IMR-90 (cell line): ENCODE data around the gene KCNH5. TPM values are rescaled to one million over a fixed set of nuclear protein-coding genes. Genes with fewer than 3 reads are reported as not detected.
A peak's percentile ranks its signal among the peaks of the same experiment; 100 is the strongest.

Experiments used
- ATAC-seq: fragments of 200-7000 bp; cut with Tn5 transposase; 2 replicates; pipeline ENCODE4 v1.9.1; 2020; ENCODE audit warnings: low read depth, mild to moderate bottlenecking, moderate library complexity
- BruUV-seq: library from RNA; stranded (reverse); fragments of 400-500 nt; replicated peaks from 2 replicates; lab custom pipeline; 2021; lab: Mats Ljungman, UMichigan
- CTCF ChIA-PET: fragments of 300-600 bp; formaldehyde crosslinking; extraction: SDS; loops from one replicate; lab custom pipeline; 2021; ENCODE audit warnings: antibody characterized with exemption; lab: Yijun Ruan, JAX
- POLR2A ChIA-PET: fragments of 300-600 bp; sonication (Branson Sonifier 250); formaldehyde crosslinking; loops from one replicate; lab custom pipeline; 2022; ENCODE audit warnings: antibody characterized with exemption; ENCODE audit not compliant: unreplicated experiment; lab: Charles Lee
- DNase-seq: peaks from one replicate; pipeline ENCODE4 v3.0.0; 2013
- H2AFZ ChIP-seq: replicated peaks from 2 replicates; pipeline ENCODE3; 2013; ENCODE audit warnings: low read length, mild to moderate bottlenecking; ENCODE audit not compliant: poor library complexity
- H2AK5ac ChIP-seq: 2 replicates; pipeline ENCODE4 v1.6.1; 2013; ENCODE audit warnings: low read depth, low read length, inconsistent platforms
- H2AK9ac ChIP-seq: replicated peaks from 2 replicates; pipeline ENCODE3; 2013; ENCODE audit warnings: mild to moderate bottlenecking, low read depth, low read length, moderate library complexity; ENCODE audit not compliant: poor library complexity
- H2BK120ac ChIP-seq: 2 replicates; pipeline ENCODE4 v1.6.1; 2013; ENCODE audit warnings: low read depth, low read length, inconsistent platforms
- H2BK15ac ChIP-seq: 3 replicates; pipeline ENCODE4 v1.6.1; 2013; ENCODE audit warnings: low read depth, low read length, inconsistent platforms
- H2BK20ac ChIP-seq: 2 replicates; pipeline ENCODE4 v1.6.1; 2013; ENCODE audit warnings: low read depth, mild to moderate bottlenecking, inconsistent platforms, low read length, moderate library complexity
- H2BK5ac ChIP-seq: 2 replicates; pipeline ENCODE4 v1.6.1; 2013; ENCODE audit warnings: mild to moderate bottlenecking, low read depth, low read length, inconsistent platforms; ENCODE audit not compliant: poor library complexity, severe bottlenecking
- H3K14ac ChIP-seq: replicated peaks from 2 replicates; pipeline ENCODE4 v1.6.1; 2013; ENCODE audit warnings: low read depth, low read length, inconsistent platforms
- H3K18ac ChIP-seq: 2 replicates; pipeline ENCODE4 v1.6.1; 2013; ENCODE audit warnings: low read depth, low read length, control low read depth
- H3K23ac ChIP-seq: 2 replicates; pipeline ENCODE4 v1.6.1; 2013; ENCODE audit warnings: low read depth, low read length, inconsistent platforms
- H3K27ac ChIP-seq: 2 replicates; pipeline ENCODE4 v1.5.1; 2013; ENCODE audit warnings: mild to moderate bottlenecking, control low read depth, low read length; ENCODE audit not compliant: insufficient read depth
- H3K27me3 ChIP-seq: 2 replicates; pipeline ENCODE4 v1.6.1; 2013; ENCODE audit warnings: low read length; ENCODE audit not compliant: control insufficient read depth, insufficient read depth
- H3K36me3 ChIP-seq: 2 replicates; pipeline ENCODE4 v1.6.1; 2013; ENCODE audit warnings: low read length, mixed read lengths; ENCODE audit not compliant: control insufficient read depth, insufficient read depth
- H3K4ac ChIP-seq: 2 replicates; pipeline ENCODE4 v1.6.1; 2013; ENCODE audit warnings: low read depth, low read length, inconsistent platforms
- H3K4me1 ChIP-seq: 2 replicates; pipeline ENCODE4 v1.6.1; 2013; ENCODE audit warnings: low read length, mixed read lengths; ENCODE audit not compliant: control insufficient read depth, insufficient read depth
- H3K4me2 ChIP-seq: 2 replicates; pipeline ENCODE4 v1.6.1; 2013; ENCODE audit warnings: low read depth, mild to moderate bottlenecking, control low read depth, low read length, moderate library complexity
- H3K4me3 ChIP-seq: 2 replicates; pipeline ENCODE4 v1.5.1; 2013; ENCODE audit warnings: low read depth, mild to moderate bottlenecking, control low read depth, low read length, moderate library complexity; ENCODE audit not compliant: insufficient read depth
- H3K56ac ChIP-seq: 2 replicates; pipeline ENCODE4 v1.6.1; 2013; ENCODE audit warnings: low read length, inconsistent platforms; ENCODE audit not compliant: insufficient read depth; ENCODE audit errors: extremely low read depth
- H3K79me1 ChIP-seq, 2 experiments: 2 replicates each; pipeline ENCODE4 v1.6.1; 2013; ENCODE audit warnings: low read length in 2 of 2, inconsistent platforms in 1 of 2, low read depth in 1 of 2
- H3K9ac ChIP-seq: 2 replicates; pipeline ENCODE4 v1.6.1; 2013; ENCODE audit warnings: low read depth, low read length, control low read depth
- H3K9me1 ChIP-seq: 2 replicates; pipeline ENCODE4 v1.6.1; 2013; ENCODE audit warnings: low read length, inconsistent platforms; ENCODE audit not compliant: insufficient read depth
- H3K9me3 ChIP-seq: 2 replicates; pipeline ENCODE4 v1.6.1; 2013; ENCODE audit warnings: low read length; ENCODE audit not compliant: control insufficient read depth, insufficient read depth
- H4K20me1 ChIP-seq: 2 replicates; pipeline ENCODE4 v1.6.1; 2013; ENCODE audit warnings: low read length, inconsistent platforms; ENCODE audit not compliant: insufficient read depth
- H4K5ac ChIP-seq: 2 replicates; pipeline ENCODE4 v1.6.1; 2013; ENCODE audit warnings: mild to moderate bottlenecking, low read depth, low read length, control low read depth
- H4K8ac ChIP-seq, 2 experiments: 2 replicates each; pipeline ENCODE4 v1.6.1; 2013; ENCODE audit warnings: low read depth in 2 of 2, low read length in 2 of 2, control low read depth in 1 of 2, inconsistent platforms in 1 of 2
- H4K91ac ChIP-seq: 2 replicates; pipeline ENCODE4 v1.6.1; 2013; ENCODE audit warnings: low read depth, low read length, inconsistent platforms; ENCODE audit not compliant: insufficient read depth
- CEBPB ChIP-seq: IDR thresholded peaks from 2 replicates; pipeline ENCODE4 v1.6.1; 2012; ENCODE audit warnings: low read depth, low read length, improper control_type of control experiment
- CTCF ChIP-seq: conservative IDR thresholded peaks from 2 replicates; pipeline ENCODE4 v1.5.1; 2012; ENCODE audit warnings: mild to moderate bottlenecking, low read depth, low read length, improper control_type of control experiment
- ELK1 ChIP-seq: fragments of 150-350 bp; IDR thresholded peaks from 2 replicates; pipeline ENCODE4 v1.6.1; 2016; ENCODE audit warnings: low read depth, mild to moderate bottlenecking, low read length, moderate library complexity, borderline replicate concordance
- FOS ChIP-seq: fragments of 150-350 bp; IDR thresholded peaks from 2 replicates; pipeline ENCODE4 v1.6.1; 2016; ENCODE audit warnings: low read depth, low read length
- MAZ ChIP-seq: IDR thresholded peaks from 2 replicates; pipeline ENCODE4 v1.6.1; 2012; ENCODE audit warnings: low read depth, mild to moderate bottlenecking, low read length, improper control_type of control experiment, moderate library complexity, borderline replicate concordance
- POLR2A ChIP-seq: IDR thresholded peaks from 2 replicates; pipeline ENCODE4 v1.6.1; 2012; ENCODE audit warnings: mild to moderate bottlenecking, low read depth, low read length
- RCOR1 ChIP-seq: IDR thresholded peaks from 2 replicates; pipeline ENCODE4 v1.6.1; 2012; ENCODE audit warnings: mild to moderate bottlenecking, low read length, improper control_type of control experiment; ENCODE audit not compliant: insufficient replicate concordance
- RFX5 ChIP-seq: IDR thresholded peaks from 2 replicates; pipeline ENCODE4 v1.8.0; 2012; ENCODE audit warnings: low read depth, mild to moderate bottlenecking, low read length, moderate library complexity
- SMC3 ChIP-seq: fragments of 150-350 bp; IDR thresholded peaks from 2 replicates; pipeline ENCODE4 v1.6.1; 2016; ENCODE audit warnings: low read depth, mild to moderate bottlenecking, antibody characterized with exemption, low read length, moderate library complexity
- WGBS, 2 experiments: methylation state at CpG; one replicate each; pipeline versions ENCODE4 v1.1.5 to v1.1.7; 2013; ENCODE audit warnings: missing lambda C conversion rate in 2 of 2; ENCODE audit not compliant: insufficient read length in 1 of 2; ENCODE audit errors: extremely low coverage in 2 of 2; 5-methylcytosine and 5-hydroxymethylcytosine counted together
- dilution Hi-C: fragments of 300-500 bp; cut with HindIII; formaldehyde crosslinking; loops from one replicate; pipeline ENCODE4 v1.14.3; 2018; ENCODE audit warnings: low sequenced_read_pairs; ENCODE audit not compliant: unreplicated experiment
- in situ Hi-C: fragments of 300-500 bp; cut with MboI; formaldehyde crosslinking; loops from 3 replicates; pipeline ENCODE4 v1.14.3; 2019; ENCODE audit warnings: low sequenced_read_pairs, inconsistent platforms, mixed read lengths
- intact Hi-C: fragments of 100-400 bp; cut with micrococcal nuclease; formaldehyde crosslinking; loops from 2 replicates; pipeline ENCODE4 v1.10.0; 2022
- polyA plus RNA-seq, 3 experiments: library from polyadenylated mRNA; depleted of rRNA; stranded (reverse); fragments of >200 nt; gene quantifications; 2 replicates each; pipeline ENCODE4 v1.2.3, GENCODE V29; 2012; ENCODE audit warnings: low replicate concordance in 1 of 3
- total RNA-seq: library from RNA; depleted of rRNA; stranded (reverse); fragments of >200 nt; gene quantifications from 2 replicates; pipeline ENCODE4 v1.2.3, GENCODE V29; 2012

Gene KCNH5
- total and polyA plus RNA-seq, 2 of the 4 experiments (the other 2 are of a cell fraction) = under 0.01 to 0.03 TPM

- POLR2A ChIA-PET = no interaction called here
- intact Hi-C loops = no loop called here
Measured at GRCh38 chr14:62670526-62670925, 374.7 kb downstream of the KCNH5 start.

More at GRCh38 chr14:62670526-62670925, 374.7 kb downstream of the KCNH5 start:
- TF ChIP-seq POLR2A = no peak
- TF ChIP-seq ELK1 = no peak
- no peak for TF ChIP-seq FOS
- no peak for TF ChIP-seq CTCF
- TF ChIP-seq MAZ = no peak
- TF ChIP-seq CEBPB = no peak
- TF ChIP-seq SMC3 = no peak
- TF ChIP-seq RCOR1 = no peak
- no peak for TF ChIP-seq RFX5
- H3K4me3 ChIP-seq = no peak overlapping the region
- peak overlapping the region; percentile 52; the same call in 1 of the 2 replicates for H3K4ac ChIP-seq
- H4K5ac ChIP-seq = peak overlapping the region; percentile 42; the same call in 1 of the 2 replicates
- no TSS peak for BruUV-seq
- no peaks in the 10 kb centered on the region for H3K27me3 ChIP-seq
- no peaks in the 10 kb centered on the region for H3K9me1 ChIP-seq
- H2BK15ac ChIP-seq = no peak overlapping the region
- no CpG with 5 or more reads among the region's 2 CpGs for WGBS, 2 experiments
- ATAC-seq (peak; percentile 93), DNase-seq (peak; percentile 84)
- peak overlapping the region; percentile 64; the same call in 1 of the 2 replicates for H2BK120ac ChIP-seq
- H2AFZ ChIP-seq = no peak overlapping the region
- H2BK20ac ChIP-seq = peak overlapping the region; percentile 73; the same call in 1 of the 2 replicates
- peak overlapping the region; percentile 13; the same call in 1 of the 2 replicates for H3K4me2 ChIP-seq
- no peaks in the 10 kb centered on the region for H3K79me1 ChIP-seq
- H4K20me1 ChIP-seq = no peaks in the 10 kb centered on the region
- peaks cover 2% of the 10 kb centered on the region; the same call in 1 of the 2 replicates for H3K4me1 ChIP-seq
- in situ Hi-C loops (no loop called here), dilution Hi-C loops (no loop called here)
- H3K56ac ChIP-seq = no peak overlapping the region
- no peak overlapping the region for H2AK9ac ChIP-seq
- H2BK5ac ChIP-seq = peak overlapping the region; percentile 69
- H2AK5ac ChIP-seq = 0 out of 2 replicates have a peak overlapping the region, but pooled peaks have one; percentile 80
- H3K14ac ChIP-seq = no peak overlapping the region
- H3K23ac ChIP-seq = no peak overlapping the region
- no peak overlapping the region for H3K27ac ChIP-seq
- CTCF ChIA-PET = no interaction called here
- no peak overlapping the region for H3K9ac ChIP-seq
- H4K91ac ChIP-seq = no peak overlapping the region
- peak overlapping the region in 1 of 2 experiments; percentile 67; a peak in 1 of 4 replicates for H4K8ac ChIP-seq
- peak overlapping the region; percentile 82; the same call in 1 of the 2 replicates for H3K18ac ChIP-seq
- no peaks in the 10 kb centered on the region for H3K36me3 ChIP-seq
- no peaks in the 10 kb centered on the region for H3K9me3 ChIP-seq
